H9 (cell line): ENCODE measurements around the gene RHBDD3. TPM values are rescaled to one million over a fixed set of nuclear protein-coding genes. Genes with fewer than 3 reads are reported as not detected.
A peak's percentile ranks its signal among the peaks of the same experiment; 100 is the strongest.

Experiments used
- DNase-seq: peaks from one replicate; pipeline ENCODE4 v3.0.0-alpha.2; 2017
- H2AFZ ChIP-seq: one replicate; pipeline ENCODE4 v1.6.1; 2013; ENCODE audit warnings: mild to moderate bottlenecking, low read length, control low read depth, moderate library complexity
- H2AK5ac ChIP-seq: 2 replicates; pipeline ENCODE4 v1.6.1; 2013; ENCODE audit warnings: low read length, control low read depth, mixed read lengths; ENCODE audit not compliant: insufficient read length
- H2BK120ac ChIP-seq: one replicate; pipeline ENCODE4 v1.6.1; 2013; ENCODE audit warnings: low read depth, mild to moderate bottlenecking, low read length, control low read depth, inconsistent platforms; ENCODE audit not compliant: poor library complexity, severe bottlenecking
- H2BK12ac ChIP-seq: 2 replicates; pipeline ENCODE4 v1.6.1; 2013; ENCODE audit warnings: low read length, control low read depth, mixed read lengths, low read depth; ENCODE audit not compliant: insufficient read length
- H2BK15ac ChIP-seq: 2 replicates; pipeline ENCODE4 v1.6.1; 2013; ENCODE audit warnings: low read depth, low read length, control low read depth
- H2BK20ac ChIP-seq: one replicate; pipeline ENCODE4 v1.6.1; 2013; ENCODE audit warnings: low read depth, mild to moderate bottlenecking, low read length, control low read depth, inconsistent platforms; ENCODE audit not compliant: poor library complexity, severe bottlenecking
- H2BK5ac ChIP-seq: 2 replicates; pipeline ENCODE4 v1.6.1; 2013; ENCODE audit warnings: low read length, control low read depth, mixed read lengths; ENCODE audit not compliant: insufficient read length
- H3K14ac ChIP-seq: 2 replicates; pipeline ENCODE4 v1.6.1; 2013; ENCODE audit warnings: low read length, control low read depth; ENCODE audit not compliant: insufficient read depth
- H3K18ac ChIP-seq: 2 replicates; pipeline ENCODE4 v1.6.1; 2013; ENCODE audit warnings: low read depth, mild to moderate bottlenecking, mixed read lengths, low read length, control low read depth; ENCODE audit not compliant: insufficient read length
- H3K23ac ChIP-seq: 2 replicates; pipeline ENCODE4 v1.6.1; 2013; ENCODE audit warnings: low read length, control low read depth, mixed read lengths, low read depth; ENCODE audit not compliant: insufficient read length
- H3K23me2 ChIP-seq: 2 replicates; pipeline ENCODE4 v1.6.1; 2013; ENCODE audit warnings: low read depth, mild to moderate bottlenecking, mixed read lengths, low read length, control low read depth; ENCODE audit not compliant: insufficient read length, poor library complexity, severe bottlenecking
- H3K27ac ChIP-seq: 2 replicates; pipeline ENCODE4 v1.5.1; 2013; ENCODE audit warnings: low read length, control low read depth, mixed read lengths, low read depth; ENCODE audit not compliant: insufficient read length
- H3K27me3 ChIP-seq: 2 replicates; pipeline ENCODE4 v1.6.1; 2013; ENCODE audit warnings: low read length, control low read depth, inconsistent platforms; ENCODE audit not compliant: insufficient read depth
- H3K4ac ChIP-seq: 2 replicates; pipeline ENCODE4 v1.6.1; 2013; ENCODE audit warnings: low read depth, mild to moderate bottlenecking, control low read depth, inconsistent platforms, low read length, moderate library complexity
- H3K4me1 ChIP-seq: 2 replicates; pipeline ENCODE4 v1.6.1; 2013; ENCODE audit warnings: low read length, control low read depth, inconsistent platforms; ENCODE audit not compliant: insufficient read depth
- H3K4me2 ChIP-seq: 2 replicates; pipeline ENCODE4 v1.6.1; 2013; ENCODE audit warnings: low read length, control low read depth, mixed read lengths; ENCODE audit not compliant: insufficient read length, insufficient read depth
- H3K56ac ChIP-seq: 2 replicates; pipeline ENCODE4 v1.6.1; 2013; ENCODE audit warnings: low read depth, mild to moderate bottlenecking, mixed read lengths, low read length, control low read depth; ENCODE audit not compliant: insufficient read length
- H3K79me1 ChIP-seq: 2 replicates; pipeline ENCODE4 v1.6.1; 2013; ENCODE audit warnings: low read depth, mild to moderate bottlenecking, moderate library complexity, low read length, control low read depth, inconsistent platforms; ENCODE audit not compliant: insufficient read depth, poor library complexity, severe bottlenecking
- H3K79me2 ChIP-seq: 2 replicates; pipeline ENCODE4 v1.6.1; 2013; ENCODE audit warnings: low read length, control low read depth, inconsistent platforms; ENCODE audit not compliant: insufficient read depth
- H3K9ac ChIP-seq: 2 replicates; pipeline ENCODE4 v1.6.1; 2013; ENCODE audit warnings: low read length, control low read depth, mixed read lengths; ENCODE audit not compliant: insufficient read length; ENCODE audit errors: extremely low read depth
- H3K9me3 ChIP-seq: one replicate; pipeline ENCODE4 v1.6.1; 2013; ENCODE audit warnings: low read depth, low read length, inconsistent platforms; ENCODE audit not compliant: control insufficient read depth
- H3T11ph ChIP-seq: one replicate; pipeline ENCODE4 v1.6.1; 2013; ENCODE audit warnings: mild to moderate bottlenecking, low read length, control low read depth, inconsistent platforms
- H4K20me1 ChIP-seq: one replicate; pipeline ENCODE4 v1.6.1; 2013; ENCODE audit not compliant: control insufficient read depth, insufficient read length, insufficient read depth
- H4K5ac ChIP-seq: 2 replicates; pipeline ENCODE4 v1.6.1; 2013; ENCODE audit warnings: low read depth, mild to moderate bottlenecking, mixed read lengths, low read length, control low read depth; ENCODE audit not compliant: insufficient read length
- H4K8ac ChIP-seq: replicated peaks from 2 replicates; pipeline ENCODE4 v1.6.1; 2013; ENCODE audit warnings: low read length, control low read depth, mixed read lengths, low read depth; ENCODE audit not compliant: insufficient read length
- H4K91ac ChIP-seq: 2 replicates; pipeline ENCODE4 v1.6.1; 2013; ENCODE audit warnings: low read depth, mild to moderate bottlenecking, moderate library complexity, mixed read lengths, low read length, control low read depth; ENCODE audit not compliant: insufficient read length
- H3K27ac Mint-ChIP-seq, 3 experiments: 2 replicates in 2 of 3; 3 replicates in 1 of 3; pipeline ENCODE4 v1.8.0; 2020 to 2021; ENCODE audit warnings: mixed read lengths in 3 of 3, mild to moderate bottlenecking in 1 of 3, moderate library complexity in 1 of 3
- H3K27me3 Mint-ChIP-seq: 2 replicates; pipeline ENCODE4 v1.8.0; 2021; ENCODE audit warnings: low read depth, mild to moderate bottlenecking, moderate library complexity, mixed read lengths
- H3K36me3 Mint-ChIP-seq, 3 experiments: 2 replicates in 2 of 3; 3 replicates in 1 of 3; pipeline ENCODE4 v1.8.0; 2020 to 2021; ENCODE audit warnings: low read depth in 3 of 3, mixed read lengths in 3 of 3; ENCODE audit not compliant: insufficient read depth in 1 of 3
- H3K4me1 Mint-ChIP-seq, 2 experiments: 2 replicates each; pipeline ENCODE4 v1.8.0; 2020; ENCODE audit warnings: mixed read lengths in 2 of 2
- H3K4me3 Mint-ChIP-seq, 2 experiments: 2 replicates in 1 of 2; 3 replicates in 1 of 2; pipeline ENCODE4 v1.8.0; 2020 to 2021; ENCODE audit warnings: mild to moderate bottlenecking in 2 of 2, mixed read lengths in 2 of 2, moderate library complexity in 1 of 2
- H3K9me3 Mint-ChIP-seq, 2 experiments: 2 replicates in 1 of 2; 3 replicates in 1 of 2; pipeline ENCODE4 v1.8.0; 2020; ENCODE audit warnings: mild to moderate bottlenecking in 2 of 2, mixed read lengths in 2 of 2, moderate library complexity in 1 of 2
- WGBS: extraction: QIAGEN DNeasy Blood & Tissue Kit; methylation state at CpG from one replicate; pipeline ENCODE4 v1.1.7; 2013; ENCODE audit warnings: missing lambda C conversion rate, low lambda C conversion rate, mixed read lengths; ENCODE audit not compliant: insufficient read length; ENCODE audit errors: extremely low coverage; 5-methylcytosine and 5-hydroxymethylcytosine counted together
- total RNA-seq: library from RNA; stranded (reverse); gene quantifications from 2 replicates; pipeline ENCODE4 v1.2.1, GENCODE V29; 2021
- TF ChIP-seq, protein P1 (sequence below): fragments of 200-600 bp; sonication (generic); conservative IDR thresholded peaks from 3 replicates; pipeline ENCODE4 v1.8.0; 2021; ENCODE audit warnings: antibody characterized with exemption, mild to moderate bottlenecking

The RHBDD3 gene
- total RNA-seq, 1 experiment from 2014 or later = 99.7 TPM

DNA sequence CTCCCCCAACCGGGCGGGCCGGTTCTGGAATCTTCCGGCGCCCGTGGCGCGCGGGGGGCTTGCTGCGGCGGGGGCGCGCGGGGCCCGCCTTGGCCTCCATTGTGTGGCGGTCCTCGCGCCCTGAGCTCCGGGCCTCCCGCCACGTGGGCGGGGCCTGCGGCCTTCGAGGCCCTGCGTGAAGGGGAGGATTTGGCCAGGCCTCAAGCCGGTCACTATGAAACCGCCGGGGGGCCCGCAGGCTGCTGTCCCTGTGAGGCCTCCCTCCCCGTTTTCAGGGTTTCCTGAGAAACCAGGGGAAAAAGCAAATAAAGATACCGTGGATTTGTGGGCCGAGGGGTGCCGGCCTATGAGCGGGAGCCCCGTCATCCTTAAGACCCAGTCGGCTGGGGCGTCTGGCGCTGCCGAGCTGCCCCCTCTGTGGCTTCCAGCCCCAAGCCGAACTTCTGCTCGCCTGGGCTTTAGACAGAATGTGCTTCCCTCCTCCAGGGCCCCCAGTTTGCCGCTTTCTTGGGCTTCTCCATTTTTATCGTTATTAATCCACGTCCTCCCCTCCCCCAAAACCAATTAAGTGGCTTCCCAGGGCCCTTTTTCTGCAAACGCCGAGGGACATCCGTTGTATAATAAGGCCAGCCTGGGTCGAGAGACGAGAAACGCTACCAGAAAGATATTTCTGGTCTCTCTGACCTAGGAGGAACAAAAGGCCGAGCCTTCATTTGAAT is 889 bp upstream of the RHBDD3 start:
- no peak overlapping the region for H4K8ac ChIP-seq
- H2AFZ ChIP-seq = no peak overlapping the region
- H3K4ac ChIP-seq = peak overlapping the region; percentile 64; the same call in 1 of the 2 replicates
- no peaks in the 10 kb centered on the region for H3K9me3 ChIP-seq
- peak overlapping the region; percentile 80 for H2BK120ac ChIP-seq
- TF ChIP-seq, protein P1, sequence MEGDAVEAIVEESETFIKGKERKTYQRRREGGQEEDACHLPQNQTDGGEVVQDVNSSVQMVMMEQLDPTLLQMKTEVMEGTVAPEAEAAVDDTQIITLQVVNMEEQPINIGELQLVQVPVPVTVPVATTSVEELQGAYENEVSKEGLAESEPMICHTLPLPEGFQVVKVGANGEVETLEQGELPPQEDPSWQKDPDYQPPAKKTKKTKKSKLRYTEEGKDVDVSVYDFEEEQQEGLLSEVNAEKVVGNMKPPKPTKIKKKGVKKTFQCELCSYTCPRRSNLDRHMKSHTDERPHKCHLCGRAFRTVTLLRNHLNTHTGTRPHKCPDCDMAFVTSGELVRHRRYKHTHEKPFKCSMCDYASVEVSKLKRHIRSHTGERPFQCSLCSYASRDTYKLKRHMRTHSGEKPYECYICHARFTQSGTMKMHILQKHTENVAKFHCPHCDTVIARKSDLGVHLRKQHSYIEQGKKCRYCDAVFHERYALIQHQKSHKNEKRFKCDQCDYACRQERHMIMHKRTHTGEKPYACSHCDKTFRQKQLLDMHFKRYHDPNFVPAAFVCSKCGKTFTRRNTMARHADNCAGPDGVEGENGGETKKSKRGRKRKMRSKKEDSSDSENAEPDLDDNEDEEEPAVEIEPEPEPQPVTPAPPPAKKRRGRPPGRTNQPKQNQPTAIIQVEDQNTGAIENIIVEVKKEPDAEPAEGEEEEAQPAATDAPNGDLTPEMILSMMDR = no peak
- WGBS = no CpG with 5 or more reads among the region's 51 CpGs
- no peak overlapping the region for H2BK20ac ChIP-seq
- peak overlapping the region; percentile 11 for H4K91ac ChIP-seq
- H3K4me1 Mint-ChIP-seq = peaks cover 44 to 50% of the 10 kb centered on the region in 2 experiments
- H3K23ac ChIP-seq = no peak overlapping the region
- no peaks in the 10 kb centered on the region for H4K20me1 ChIP-seq
- H3K18ac ChIP-seq = peak overlapping the region; percentile 98
- H3K79me1 ChIP-seq = no peaks in the 10 kb centered on the region
- H3K36me3 Mint-ChIP-seq = peaks cover 51 to 76% (median 67%) of the 10 kb centered on the region in 3 experiments; a peak in 6 of 7 replicates
- peak overlapping the region; percentile 99 for H3K9ac ChIP-seq
- H2BK5ac ChIP-seq = peak overlapping the region; percentile 90
- peak overlapping the region; percentile 85 for H3K56ac ChIP-seq
- H2BK12ac ChIP-seq = peak overlapping the region; percentile 31
- H3K14ac ChIP-seq = peak overlapping the region; percentile 98
- peak overlapping the region; percentile 100 for H3K27ac Mint-ChIP-seq
- no peak overlapping the region for H2AK5ac ChIP-seq
- peaks cover 0 to 4% of the 10 kb centered on the region in 2 experiments; a peak in 2 of 5 replicates for H3K9me3 Mint-ChIP-seq
- H4K5ac ChIP-seq = no peak overlapping the region
- no peaks in the 10 kb centered on the region for H3K27me3 Mint-ChIP-seq
- peak overlapping the region; percentile 72 for H3K27ac ChIP-seq
- H3K4me1 ChIP-seq = peaks cover 8% of the 10 kb centered on the region
- H3K79me2 ChIP-seq = peaks cover 49% of the 10 kb centered on the region
- H2BK15ac ChIP-seq = no peak overlapping the region; the same call in 1 of the 2 replicates
- DNase-seq = no peak
- no peaks in the 10 kb centered on the region for H3K27me3 ChIP-seq
- no peak overlapping the region for H3T11ph ChIP-seq
- H3K4me3 Mint-ChIP-seq = peak overlapping the region; percentile 92 to 93
- H3K23me2 ChIP-seq = peaks cover 23% of the 10 kb centered on the region
- peak overlapping the region; percentile 92 for H3K4me2 ChIP-seq
